Adrenal gland (tissue), 5 donors: Measurements from ENCODE around the gene NIM1K.

Experiments
- CTCF ChIP-seq, 6 experiments: fragments of 450-650 bp in 4 of 6; fragments of 200-600 bp in 2 of 6; sonication (generic) in 1 of 6; IDR thresholded peaks; 1 replicate in 5 of 6; 2 replicates in 1 of 6; pipeline versions ENCODE4 v1.5.1 to v1.8.0; 2016 to 2021; ENCODE audit warnings: antibody characterized with exemption in 6 of 6, mild to moderate bottlenecking in 2 of 6, moderate library complexity in 1 of 6
- POLR2A ChIP-seq, 2 donors: fragments of 450-650 bp; IDR thresholded peaks; one replicate each; pipeline ENCODE4 v1.6.1; 2017; ENCODE audit warnings: antibody characterized with exemption in 2 of 2, mild to moderate bottlenecking in 2 of 2, moderate library complexity in 1 of 2
- donor health status: DM: no; HTN: no; CAD: no.

GRCh38 chr5:43244823-43245565, 53.0 kb downstream of the NIM1K start:
- TF ChIP-seq CTCF (IDR thresholded peaks at IDR 0.05) (no peak), POLR2A (IDR thresholded peaks at IDR 0.05) (no peak)
